ENCODE measurements around the gene TGM2.

GRCh38 chr20:38164069-38164468 is 1.0 kb downstream of the TGM2 start:
- TF ChIP-seq CTCF (IDR thresholded peaks at IDR 0.05), result no peak
- no peak for TF ChIP-seq POLR2A (IDR thresholded peaks at IDR 0.05)
